HG03442 (cell line): Measurements from ENCODE around the gene ATG2A.

Source experiments
- ATAC-seq: cut with Tn5 transposase; IDR thresholded peaks from one replicate; pipeline ENCODE4 v1.9.1; 2021; ENCODE audit warnings: mild to moderate bottlenecking, moderate library complexity; ENCODE audit not compliant: unreplicated experiment

Gene ATG2A

GRCh38 chr11:64905516-64906313, 11.3 kb downstream of the ATG2A start:
- no peak for ATAC-seq

DNA sequence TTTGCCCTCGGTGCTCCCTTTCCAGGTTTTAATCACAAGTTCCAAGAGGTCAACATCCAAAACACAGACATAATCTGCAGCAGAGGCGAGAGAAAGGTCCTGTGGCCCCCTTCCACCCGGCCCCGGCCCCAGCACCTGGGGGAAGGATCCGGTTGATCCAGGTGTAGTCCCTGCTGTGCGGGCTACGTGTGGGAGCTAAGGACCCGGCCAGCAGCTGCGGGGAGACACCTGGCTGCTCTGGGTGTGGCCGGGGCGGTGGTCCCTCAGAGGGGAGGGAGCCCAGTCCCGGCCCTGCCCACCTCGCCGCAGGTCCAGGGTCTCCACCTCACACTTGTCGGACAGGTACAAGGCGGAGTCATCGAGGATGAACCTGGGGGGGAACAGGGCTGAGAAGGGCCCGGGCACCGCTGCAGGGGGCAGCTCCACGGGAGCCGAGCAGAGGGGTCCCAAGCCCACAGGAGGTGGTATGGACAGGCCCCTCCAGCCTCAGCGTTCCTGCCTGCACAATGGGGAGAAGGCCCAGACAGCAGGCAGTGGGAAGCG, 13.6 kb downstream of the ATG2A start:
- no peak for ATAC-seq

GRCh38 chr11:64902102-64902900, 14.7 kb downstream of the ATG2A start:
- no peak for ATAC-seq

DNA sequence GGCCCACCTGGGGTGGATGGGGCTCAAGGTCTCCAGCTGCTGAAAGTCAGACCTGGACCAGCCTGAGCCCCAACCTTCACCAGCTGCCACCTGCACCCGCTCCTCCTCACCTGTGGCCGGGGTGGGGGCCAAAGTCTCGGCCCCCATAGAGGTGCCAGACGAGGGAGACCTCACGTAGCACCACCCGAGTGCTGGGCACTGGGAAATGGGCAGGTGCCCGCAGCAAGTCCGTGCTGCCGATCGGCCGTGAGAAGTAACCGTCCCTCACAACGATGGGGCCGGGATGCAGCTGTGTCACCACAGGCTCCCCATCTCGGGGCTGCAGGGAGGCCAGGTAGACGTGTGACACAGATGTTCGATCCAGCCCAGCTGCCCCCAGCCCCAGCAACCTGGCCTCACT, 16.2 kb downstream of the ATG2A start:
- ATAC-seq = no peak

DNA sequence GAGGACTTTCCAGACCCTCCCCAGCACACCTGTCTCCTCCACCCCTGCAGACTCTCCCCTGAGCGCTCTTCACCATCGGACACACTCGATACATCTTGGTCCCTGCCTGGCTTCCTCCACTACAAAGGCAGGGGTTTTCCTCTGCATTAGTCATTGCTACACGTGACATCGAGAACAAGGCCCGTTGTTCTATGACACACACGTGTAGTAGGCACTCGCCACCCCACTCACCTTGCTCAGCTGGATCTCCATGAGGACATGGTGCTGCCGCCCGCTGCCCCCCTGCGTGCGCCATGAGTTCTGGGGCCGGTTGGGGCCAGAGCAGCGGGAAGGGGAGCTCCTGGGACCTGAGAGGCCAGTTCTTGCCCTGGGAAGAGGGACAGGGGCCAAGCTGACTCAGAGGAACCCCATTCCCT, 16.7 kb downstream of the ATG2A start:
- no peak for ATAC-seq

GRCh38 chr11:64898541-64898940, 18.5 kb downstream of the ATG2A start:
- no peak for ATAC-seq

DNA sequence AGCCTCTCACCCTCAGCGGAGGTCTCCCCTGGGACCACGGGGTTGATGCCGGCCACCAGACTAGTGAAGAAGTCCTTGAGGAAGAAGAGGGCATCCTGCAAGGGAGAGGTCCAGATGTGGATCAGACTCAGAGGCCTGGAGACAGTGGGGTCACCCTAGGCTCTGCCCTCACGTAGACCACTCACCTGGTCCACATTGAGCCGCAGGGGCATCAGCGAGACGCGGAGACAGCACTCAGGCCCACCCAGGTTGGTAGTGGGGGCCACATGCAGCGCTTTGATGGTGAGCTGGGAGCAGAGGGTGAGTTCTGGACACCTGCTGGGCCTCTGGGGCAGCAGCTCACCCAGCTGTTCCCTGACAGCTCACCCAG, 18.9 kb downstream of the ATG2A start:
- ATAC-seq = no peak

DNA sequence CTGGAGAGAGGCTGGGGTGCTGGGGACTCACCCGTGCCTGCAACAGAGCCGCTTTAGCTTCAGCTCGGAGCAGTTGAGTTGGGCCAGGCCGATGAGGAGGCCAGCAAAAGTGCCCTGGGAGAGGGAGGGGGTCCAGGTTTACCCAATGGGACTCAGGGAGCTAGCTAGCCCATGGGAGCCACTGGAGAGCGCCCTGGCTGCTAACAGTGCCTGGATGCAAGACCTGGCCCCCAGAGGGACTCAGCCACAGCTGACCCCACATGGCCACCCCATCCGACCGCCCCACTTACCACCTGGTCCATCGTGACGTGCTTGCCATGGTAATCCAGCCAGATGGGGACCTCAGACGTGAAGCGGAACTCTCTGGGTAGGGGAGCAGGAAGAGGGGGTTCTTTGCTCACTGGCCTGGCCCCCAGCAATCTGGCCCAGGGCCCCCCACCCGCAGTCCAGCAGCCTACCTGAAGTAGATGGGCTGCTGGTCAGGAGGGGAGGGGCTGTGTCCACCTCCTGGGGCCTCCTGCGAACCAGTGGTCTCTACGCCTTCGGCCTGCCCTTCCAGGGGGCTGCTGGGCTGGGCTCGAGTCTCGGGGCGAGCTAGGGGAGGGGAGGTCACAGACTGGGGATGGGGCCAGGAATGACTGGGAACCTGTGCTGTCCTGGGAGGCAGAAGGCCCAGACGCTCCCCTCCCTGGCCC, 19.5 kb downstream of the ATG2A start:
- ATAC-seq = no peak

GRCh38 chr11:64896448-64897022, 20.5 kb downstream of the ATG2A start:
- no peak for ATAC-seq

DNA sequence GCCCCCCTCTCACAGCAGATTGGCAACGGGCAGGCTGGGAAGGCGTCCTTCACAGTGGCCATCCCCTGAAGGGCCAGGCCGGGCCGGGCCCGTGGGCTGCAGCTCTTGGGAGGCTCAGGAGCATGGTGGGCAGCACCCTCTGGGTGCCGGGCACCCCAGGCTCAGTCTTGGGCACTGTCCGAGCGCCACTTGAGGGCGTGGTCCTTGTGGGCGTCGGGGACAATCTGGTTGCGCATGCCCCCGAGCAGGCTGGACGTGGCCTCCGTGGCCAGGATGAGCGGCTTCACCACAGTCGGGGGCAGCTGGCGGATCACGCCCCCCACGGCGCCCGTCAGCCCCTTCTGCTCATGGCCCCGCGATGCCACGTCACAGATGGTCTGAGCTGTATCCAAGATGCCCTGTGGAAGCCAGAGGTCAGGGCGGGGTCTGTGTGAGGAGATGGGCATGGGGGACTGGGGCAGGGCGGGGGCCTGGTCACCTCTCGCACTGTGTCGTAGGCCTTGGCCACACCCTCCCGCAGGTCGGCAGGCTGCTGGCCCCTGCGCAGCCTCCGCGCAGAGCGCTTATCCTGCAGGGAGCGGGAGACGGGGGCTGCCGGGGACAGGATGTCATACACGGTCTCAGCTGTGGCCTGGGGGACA, 22.1 kb downstream of the ATG2A start:
- ATAC-seq = no peak

DNA sequence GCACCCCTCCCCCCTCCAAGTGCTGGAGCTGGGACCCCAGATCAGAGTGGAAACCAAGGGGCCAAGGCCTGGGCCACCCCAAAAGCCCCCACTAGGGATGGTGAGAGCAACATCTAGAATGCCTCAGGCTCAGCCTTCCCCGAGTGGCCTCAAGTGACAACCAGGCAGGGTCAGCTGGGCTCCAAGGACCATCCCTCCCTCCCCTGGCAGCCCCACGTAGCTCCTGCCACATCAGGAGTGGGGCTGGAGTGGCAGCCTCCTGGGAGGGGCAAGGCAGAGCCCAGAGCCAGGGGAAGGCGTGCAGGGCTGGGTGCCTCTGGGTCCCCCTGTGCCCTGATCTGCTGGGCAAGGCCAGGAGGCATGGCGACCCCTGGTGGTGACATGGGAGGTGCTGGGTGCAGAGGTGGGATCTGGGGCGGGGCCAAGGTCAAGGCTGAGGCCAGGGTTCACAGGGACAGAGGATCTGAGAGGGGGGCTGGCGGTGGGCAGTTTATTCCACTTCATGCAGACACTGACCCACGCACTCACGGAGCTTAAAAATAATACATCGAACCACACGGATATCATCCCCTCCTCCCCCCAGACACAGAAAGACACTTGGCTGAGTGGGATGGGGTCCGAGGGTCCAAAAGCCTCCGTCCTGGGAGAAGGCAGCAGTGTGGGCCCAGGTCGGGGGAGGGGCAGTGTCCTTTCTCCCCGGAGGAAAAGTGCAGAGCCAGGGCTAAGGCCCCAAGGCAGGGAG, 22.8 kb downstream of the ATG2A start:
- ATAC-seq = no peak

DNA sequence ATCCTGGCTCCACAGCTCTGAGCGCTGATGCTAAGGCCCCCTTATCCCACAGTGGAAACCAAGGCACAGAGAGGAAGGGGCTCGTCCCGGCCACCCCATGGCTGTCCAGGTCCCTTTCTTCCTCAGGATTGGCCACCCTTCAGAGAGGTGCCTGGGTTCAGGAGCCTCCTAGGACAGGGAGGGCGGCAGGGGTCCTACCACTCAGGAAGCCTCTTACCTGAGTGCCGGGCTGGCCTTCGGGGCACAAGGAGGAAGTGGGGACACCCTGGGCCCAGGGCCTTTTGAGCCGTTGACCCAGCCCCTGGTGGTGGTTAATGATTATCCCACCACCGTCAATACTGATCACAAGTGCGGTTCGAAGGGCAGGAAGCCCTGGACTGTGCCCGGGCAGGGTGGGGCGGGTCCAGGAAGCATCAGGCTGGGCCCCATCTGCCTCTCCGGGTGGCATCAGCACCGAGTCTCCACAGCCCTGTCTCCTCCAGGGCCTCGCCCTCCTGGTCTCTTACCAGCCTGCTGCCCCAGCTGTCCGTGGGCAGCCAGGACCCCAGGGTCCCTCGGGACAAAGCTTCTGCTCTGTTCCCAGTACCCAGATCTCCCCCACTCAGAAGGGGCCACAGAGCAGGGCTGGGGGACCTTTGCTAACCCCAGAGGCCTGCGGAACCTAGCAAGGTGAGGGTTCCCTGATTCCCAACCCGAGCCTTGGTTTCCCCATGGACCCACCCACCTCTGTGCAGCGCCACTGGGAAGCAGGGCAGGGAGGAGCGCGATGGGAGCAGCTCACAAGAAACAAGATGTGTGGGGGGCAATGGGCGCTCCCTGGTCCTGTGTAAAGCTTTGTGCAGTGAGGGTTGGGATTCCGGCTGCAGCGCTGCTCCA, 23.6 kb downstream of the ATG2A start:
- ATAC-seq = no peak

DNA sequence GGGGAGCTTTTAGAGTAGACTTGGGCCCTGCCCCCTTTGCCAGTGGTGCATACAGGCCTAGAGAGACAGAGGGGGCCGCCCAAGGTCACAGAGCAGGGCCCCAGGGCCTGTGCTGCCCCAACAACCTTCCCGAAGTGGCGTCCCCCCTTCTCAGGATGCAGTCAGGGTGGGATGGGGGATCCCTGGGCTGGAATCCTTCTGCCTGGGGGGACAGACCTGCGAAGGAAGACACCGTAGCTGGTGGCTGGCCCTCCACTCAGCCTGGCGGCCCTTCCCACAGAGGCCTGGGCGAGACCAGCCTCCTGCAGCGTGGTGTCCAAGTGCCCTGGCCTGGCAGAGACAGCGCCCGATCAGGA, 24.2 kb downstream of the ATG2A start:
- no peak for ATAC-seq

- ATAC-seq = no peak
Measured at GRCh38 chr11:64892411-64892831, 24.6 kb downstream of the ATG2A start.

DNA sequence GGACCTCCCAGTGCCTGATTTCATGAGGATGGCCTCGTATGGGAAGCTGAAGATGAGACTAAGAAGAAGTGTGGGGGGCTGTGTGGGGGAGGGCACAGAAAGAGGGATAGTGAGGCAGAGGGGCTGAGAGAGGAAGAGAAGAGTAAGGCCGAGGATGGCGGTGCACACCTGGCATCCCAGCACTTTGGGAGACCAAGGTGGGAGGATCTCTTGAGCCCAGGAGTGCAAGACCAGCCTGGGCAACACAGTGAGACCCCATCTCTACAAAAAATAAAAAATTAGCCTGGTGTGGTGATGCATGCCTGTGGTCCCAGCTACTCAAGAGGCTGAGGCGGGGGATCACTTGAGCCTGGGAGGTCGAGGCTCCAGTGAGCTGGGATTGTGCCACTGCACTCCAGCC, 25.1 kb downstream of the ATG2A start:
- ATAC-seq = no peak

- ATAC-seq = no peak
Measured at GRCh38 chr11:64891215-64891848, 25.7 kb downstream of the ATG2A start.

DNA sequence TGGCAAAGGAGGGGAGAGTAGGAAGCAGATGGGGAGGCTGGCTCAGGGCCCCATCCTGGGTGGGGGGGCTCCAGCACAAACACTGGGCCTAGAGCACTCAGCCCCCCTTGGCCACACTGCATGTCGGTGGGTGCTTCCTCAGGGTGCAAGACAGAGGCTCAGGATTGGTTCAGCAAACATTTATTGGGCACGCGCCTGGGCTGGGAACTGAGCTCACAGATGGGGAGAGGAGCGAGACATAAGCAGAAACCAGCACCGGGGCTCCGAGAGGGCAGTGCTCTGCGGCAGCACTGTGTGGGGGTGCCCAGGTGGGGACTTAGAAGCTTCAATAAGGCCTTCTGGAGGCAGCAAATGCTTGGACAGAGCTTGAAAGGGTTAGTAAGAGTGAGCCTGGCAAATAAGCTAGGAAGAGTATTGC, 26.5 kb downstream of the ATG2A start:
- no peak for ATAC-seq

GRCh38 chr11:64888729-64889511, 28.1 kb downstream of the ATG2A start:
- no peak for ATAC-seq
